Mesothelial cell of epicardium (in vitro differentiated cells): ENCODE data around the gene FBXW10. TPM values are rescaled to one million over a fixed set of nuclear protein-coding genes. Genes with fewer than 3 reads are reported as not detected.
A peak's percentile ranks its signal among the peaks of the same experiment; 100 is the strongest.
"Not testable (repeated sequence)": the region's sequence is repeated elsewhere in the genome, so short reads cannot be mapped to it uniquely, and the experiment has no call there.

Experiments used
- DNase-seq, 2 experiments: peaks; one replicate each; pipeline ENCODE4 v3.0.0; 2021; ENCODE audit warnings: low spot score in 2 of 2; ENCODE audit not compliant: unreplicated experiment in 2 of 2
- H3K27ac Mint-ChIP-seq: 2 replicates; pipeline ENCODE4 v1.8.0; 2021; ENCODE audit warnings: mixed read lengths
- H3K27me3 Mint-ChIP-seq: 2 replicates; pipeline ENCODE4 v1.8.0; 2021; ENCODE audit warnings: low read depth, mixed read lengths
- H3K36me3 Mint-ChIP-seq: 2 replicates; pipeline ENCODE4 v1.8.0; 2021; ENCODE audit warnings: mixed read lengths
- H3K4me1 Mint-ChIP-seq: 2 replicates; pipeline ENCODE4 v1.8.0; 2021; ENCODE audit warnings: mixed read lengths
- H3K4me3 Mint-ChIP-seq: 2 replicates; pipeline ENCODE4 v1.8.0; 2021; ENCODE audit warnings: mild to moderate bottlenecking, moderate library complexity, mixed read lengths
- H3K9me3 Mint-ChIP-seq: 2 replicates; pipeline ENCODE4 v1.8.0; 2021; ENCODE audit warnings: mixed read lengths
- CTCF ChIP-seq: fragments of 200-600 bp; sonication (generic); IDR thresholded peaks from one replicate; pipeline ENCODE4 v1.5.0; 2021; ENCODE audit warnings: antibody characterized with exemption; ENCODE audit not compliant: unreplicated experiment
- total RNA-seq: library from RNA; stranded (reverse); gene quantifications from 3 replicates; pipeline ENCODE4 v1.2.1, GENCODE V29; 2021

Gene FBXW10
- total RNA-seq, 1 donor from 2014 or later = 0.42 TPM

- not testable (repeated sequence) for H3K36me3 Mint-ChIP-seq, H3K27me3 Mint-ChIP-seq, H3K4me3 Mint-ChIP-seq, H3K4me1 Mint-ChIP-seq, DNase-seq, H3K27ac Mint-ChIP-seq, H3K9me3 Mint-ChIP-seq
- TF ChIP-seq CTCF = peak; percentile 56
Observed at GRCh38 chr17:18816489-18817371, 72.9 kb downstream of the FBXW10 start.

- not testable (repeated sequence) for H3K27me3 Mint-ChIP-seq, DNase-seq, H3K27ac Mint-ChIP-seq, H3K9me3 Mint-ChIP-seq, H3K36me3 Mint-ChIP-seq, H3K4me3 Mint-ChIP-seq, H3K4me1 Mint-ChIP-seq
Observed at GRCh38 chr17:18821430-18821829, 77.6 kb downstream of the FBXW10 start.

GRCh38 chr17:18827613-18828012, 83.8 kb downstream of the FBXW10 start:
- H3K4me3 Mint-ChIP-seq, H3K27me3 Mint-ChIP-seq, H3K4me1 Mint-ChIP-seq, H3K9me3 Mint-ChIP-seq, H3K27ac Mint-ChIP-seq, DNase-seq, H3K36me3 Mint-ChIP-seq: not testable (repeated sequence)

Other genes starting within 250 kb of the FBXW10 start
- 0.18 to 0.52 TPM (median 0.45 TPM) in 3 replicates for gene TBC1D28, start 99.7 kb upstream of the FBXW10 start, total RNA-seq
- gene FOXO3B, start 61.7 kb upstream of the FBXW10 start, total RNA-seq = 20.4 to 21.3 TPM (median 20.9 TPM) in 3 replicates
- 29.3 to 39.7 TPM (median 31.5 TPM) in 3 replicates for gene TVP23B, start 37.1 kb downstream of the FBXW10 start, total RNA-seq
- gene PRPSAP2, start 114.1 kb downstream of the FBXW10 start, total RNA-seq = 48.8 to 53.9 TPM (median 51.4 TPM) in 3 replicates
- 0.14 to 0.25 TPM (median 0.24 TPM) in 3 replicates for gene SLC5A10, start 208.1 kb downstream of the FBXW10 start, total RNA-seq